ENCODE measurements around the gene RPH3AL.
A peak's percentile ranks its signal among the peaks of the same experiment; 100 is the strongest.

The RPH3AL gene, protein sequence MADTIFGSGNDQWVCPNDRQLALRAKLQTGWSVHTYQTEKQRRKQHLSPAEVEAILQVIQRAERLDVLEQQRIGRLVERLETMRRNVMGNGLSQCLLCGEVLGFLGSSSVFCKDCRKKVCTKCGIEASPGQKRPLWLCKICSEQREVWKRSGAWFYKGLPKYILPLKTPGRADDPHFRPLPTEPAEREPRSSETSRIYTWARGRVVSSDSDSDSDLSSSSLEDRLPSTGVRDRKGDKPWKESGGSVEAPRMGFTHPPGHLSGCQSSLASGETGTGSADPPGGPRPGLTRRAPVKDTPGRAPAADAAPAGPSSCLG

DNA sequence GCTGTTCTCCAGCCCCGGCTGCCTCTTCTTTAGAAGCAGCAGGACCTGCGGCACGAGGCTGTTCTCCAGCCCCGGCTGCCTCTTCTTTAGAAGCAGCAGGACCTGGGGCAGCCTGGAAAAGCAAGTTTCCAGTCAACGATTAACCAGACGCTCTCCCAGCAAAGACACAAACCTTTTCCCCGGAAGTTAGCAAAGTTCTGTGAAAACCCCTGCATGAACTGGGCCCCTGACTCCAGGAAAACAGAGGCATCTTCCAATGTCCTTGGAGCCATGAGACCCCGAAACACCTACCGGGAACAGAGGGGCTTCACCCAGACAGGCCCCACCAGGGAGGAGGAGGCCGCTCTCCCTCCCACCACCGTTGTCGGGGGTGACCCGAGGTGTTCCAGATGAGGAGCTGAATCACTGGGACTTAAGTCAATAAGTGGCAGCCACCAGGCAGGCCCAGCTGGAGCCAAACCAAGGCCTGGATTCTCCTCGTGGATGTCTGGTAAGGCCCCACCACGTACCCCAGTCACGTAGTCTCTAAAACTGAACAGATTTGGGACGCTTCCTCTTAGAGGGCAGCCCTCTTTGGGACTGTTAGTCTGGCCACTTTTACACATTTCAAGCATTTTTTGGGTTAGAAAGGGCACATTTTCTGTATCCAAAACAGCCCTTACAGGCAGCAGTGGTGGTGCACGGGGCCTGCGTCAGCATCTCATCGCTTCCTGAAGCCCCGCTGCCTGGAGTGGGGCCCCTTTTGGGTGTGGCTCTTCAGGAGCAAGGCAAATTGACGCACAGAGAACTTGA, at the start of gene RPH3AL:
TSS of gene RPH3AL (minus strand) at position 387 of the 792 bp plus-strand sequence. CDS start 25,264 bp downstream, outside the sequence.
- DNase-seq = no peak

DNA sequence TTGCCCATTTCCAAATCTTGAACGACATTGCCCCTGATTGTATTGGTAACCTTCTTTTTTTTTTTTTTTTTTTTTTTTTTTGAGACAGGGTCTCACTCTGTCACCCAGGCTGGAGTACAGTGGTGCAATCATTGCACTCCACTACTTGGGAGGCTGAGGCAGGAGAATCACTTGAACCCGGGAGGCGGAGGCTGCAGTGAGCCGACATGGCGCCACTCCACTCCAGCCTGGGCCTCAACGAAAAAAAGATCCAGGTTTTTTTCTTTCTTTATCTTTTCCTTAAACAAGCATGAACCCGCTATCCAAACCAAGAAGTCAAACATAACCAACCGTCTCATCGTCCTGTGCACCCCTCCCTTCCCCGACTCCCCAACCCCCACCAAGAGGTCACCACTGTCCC, 47.6 kb upstream of the RPH3AL start:
- DNase-seq = no peak

DNA sequence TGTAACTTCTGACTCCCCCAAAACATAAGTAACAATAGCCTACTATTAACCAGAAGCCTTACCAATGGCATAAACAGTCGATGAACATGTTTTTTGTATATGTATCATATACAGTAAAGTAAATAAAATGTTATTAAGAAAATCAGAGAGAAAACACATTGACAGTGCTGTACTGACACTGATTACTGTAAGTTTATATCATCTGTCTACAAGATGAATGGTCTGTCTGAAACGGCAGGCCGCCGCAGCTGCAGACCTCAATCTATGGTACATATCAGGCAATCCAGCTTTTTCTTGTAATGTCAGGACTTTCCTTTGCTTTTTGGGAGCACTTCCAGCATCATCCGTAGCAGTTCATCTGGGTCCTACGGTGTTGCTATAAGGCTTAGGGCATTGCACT, 44.2 kb upstream of the RPH3AL start:
- no peak for DNase-seq

DNA sequence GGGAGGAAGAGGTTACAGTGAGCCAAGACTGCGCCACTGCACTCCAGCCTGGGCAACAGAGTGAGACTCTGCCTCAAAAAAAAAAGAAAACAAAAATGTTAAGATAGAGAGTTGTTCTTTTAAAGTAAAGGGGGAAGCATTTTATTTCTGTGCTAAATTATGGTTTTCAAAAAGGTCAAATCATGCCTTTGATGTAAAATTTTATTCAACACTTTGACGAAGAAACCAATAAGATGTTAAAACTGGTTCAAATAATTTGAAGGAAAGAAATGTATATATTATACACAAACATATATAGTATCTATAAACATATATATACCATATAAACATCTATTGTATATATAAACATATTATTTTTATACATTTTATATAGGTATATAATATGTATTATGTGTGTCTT, 43.4 kb upstream of the RPH3AL start:
- no peak for DNase-seq

DNA sequence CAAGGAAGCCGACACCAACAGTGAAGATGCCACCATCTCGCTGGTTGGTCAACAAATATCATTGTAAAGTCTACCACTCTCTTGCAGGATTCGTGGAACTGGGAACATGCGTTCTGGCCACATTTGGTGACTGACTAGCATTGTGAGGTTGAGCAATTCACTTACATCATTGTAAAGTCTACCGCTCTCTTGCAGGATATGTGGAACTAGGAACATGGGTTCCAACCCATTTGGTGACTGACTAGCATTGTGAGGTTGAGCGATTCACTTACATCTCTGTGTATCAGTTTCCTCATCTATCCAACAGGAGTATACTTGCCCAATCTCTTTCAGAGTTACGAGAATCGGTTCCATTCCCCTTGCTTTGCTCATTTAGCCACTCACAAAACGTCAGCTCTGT, 42.6 kb upstream of the RPH3AL start:
- DNase-seq = no peak

DNA sequence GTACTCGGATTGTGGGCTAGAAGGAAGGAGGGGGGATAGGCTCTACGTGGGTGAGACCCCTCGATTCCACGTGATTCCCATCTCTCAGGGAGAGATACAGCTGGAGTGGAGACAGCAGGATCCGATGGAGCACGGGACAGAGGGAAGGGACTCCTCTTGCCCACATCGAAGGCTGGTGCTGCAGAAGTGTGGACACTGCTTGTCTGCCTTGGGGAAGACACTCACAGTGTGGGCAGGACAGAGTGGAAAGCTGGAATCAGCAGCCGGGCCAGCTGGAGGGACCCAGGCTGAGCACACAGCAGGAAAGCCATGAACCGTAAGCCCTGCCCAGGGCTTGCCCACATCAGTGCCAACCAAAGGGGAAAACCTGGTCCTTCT, 42.1 kb upstream of the RPH3AL start:
- no peak for DNase-seq

DNA sequence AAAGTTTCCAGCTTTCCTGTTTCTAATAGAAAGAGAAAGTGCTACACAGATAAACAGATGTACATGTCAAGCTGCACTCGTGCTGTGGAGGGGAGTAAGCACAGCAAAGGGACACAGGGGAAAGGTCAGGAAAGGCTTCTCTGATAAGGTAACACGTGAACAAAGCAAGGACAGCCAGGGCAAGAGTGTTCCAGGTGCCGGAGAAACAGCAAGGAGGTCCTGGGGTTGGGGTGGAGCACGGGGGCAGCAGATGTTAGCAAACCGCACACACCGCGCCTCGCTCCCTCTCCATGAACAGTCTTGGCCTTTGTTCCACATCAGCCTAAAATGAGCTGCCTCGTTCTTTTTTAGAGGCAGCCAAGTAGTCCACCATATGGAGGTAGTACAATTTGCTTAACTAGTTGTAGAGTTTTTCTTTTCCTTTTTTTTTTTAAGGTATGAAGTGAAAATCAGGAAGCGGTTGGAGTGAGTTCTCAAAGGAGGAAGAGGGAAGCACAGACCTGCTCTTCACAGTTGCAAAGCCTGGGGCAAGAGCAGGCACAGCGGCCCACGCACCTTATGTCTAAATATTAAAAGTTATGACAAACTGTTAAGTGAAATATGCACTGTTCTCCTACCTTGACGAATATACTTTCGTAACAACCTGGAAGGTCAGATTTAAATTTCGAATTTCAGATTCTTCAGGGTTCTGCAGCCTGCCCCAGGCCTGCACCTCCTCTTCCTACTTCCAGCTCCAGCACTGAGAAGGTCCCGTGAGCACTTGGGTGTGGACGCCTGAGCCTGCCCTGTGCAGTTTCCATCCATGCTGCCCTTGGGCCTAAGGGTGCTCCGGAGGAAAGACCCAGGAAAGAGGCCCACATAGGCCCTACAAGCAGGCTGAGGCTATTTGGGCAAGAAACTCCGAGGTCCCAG, 41.5 kb upstream of the RPH3AL start:
- DNase-seq = no peak

DNA sequence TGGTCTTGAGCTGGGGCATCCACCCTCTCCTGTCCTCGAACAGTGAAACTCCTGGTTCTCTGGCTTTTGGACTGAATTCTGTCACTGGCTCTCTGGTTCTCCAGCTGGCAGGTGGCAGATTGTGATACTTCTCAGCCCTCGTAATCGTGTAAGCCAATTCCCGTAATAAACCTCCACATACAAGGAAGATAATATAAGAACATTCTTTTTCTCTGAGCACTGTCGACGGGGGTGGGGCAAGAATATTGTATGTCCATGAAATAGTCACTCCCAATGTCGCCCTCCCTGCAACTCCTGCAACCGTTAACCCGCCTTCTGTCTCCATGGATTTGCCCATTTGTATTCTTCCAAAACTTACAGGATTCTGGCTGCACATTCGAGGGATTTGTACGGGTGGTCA, 39.2 kb upstream of the RPH3AL start:
- DNase-seq = no peak

DNA sequence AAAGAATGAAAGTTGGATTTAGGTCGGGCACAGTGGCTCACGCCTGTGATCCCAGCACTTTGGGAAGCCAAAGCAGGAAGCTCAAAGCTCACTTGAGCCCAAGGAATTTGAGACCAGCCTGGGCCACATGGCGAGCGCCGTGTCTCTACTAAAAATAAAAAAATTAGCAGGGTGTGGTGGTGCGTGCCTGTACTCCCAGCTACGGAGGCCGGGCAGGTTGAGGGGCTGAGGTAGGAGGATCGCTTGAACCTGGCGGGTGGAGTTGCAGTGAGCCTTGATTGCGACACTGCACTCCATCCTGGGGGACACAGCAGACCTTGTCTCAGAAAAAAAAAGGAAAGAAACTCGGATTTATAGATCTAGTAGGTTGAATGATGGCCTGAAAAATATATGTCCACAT, 37.4 kb upstream of the RPH3AL start:
- no peak for DNase-seq

DNA sequence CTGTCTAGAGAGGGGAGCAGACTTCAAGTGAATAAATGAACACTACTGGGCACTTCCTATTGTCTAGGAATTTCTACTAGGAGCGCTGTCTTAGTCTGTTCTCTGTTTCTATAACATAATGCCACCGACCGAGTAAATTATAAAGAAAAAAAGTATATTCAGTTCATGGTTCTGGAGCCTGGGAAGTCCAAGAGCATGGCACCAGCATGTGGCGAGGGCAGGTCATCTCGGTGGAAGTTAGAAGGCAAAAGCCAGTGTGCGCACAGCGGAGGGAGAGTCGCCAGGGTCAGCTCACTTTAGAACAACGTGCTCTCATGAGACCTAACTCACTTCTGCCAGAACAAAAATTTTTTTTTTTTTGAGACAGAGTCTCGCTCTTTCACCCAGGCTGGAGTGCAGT, 35.5 kb upstream of the RPH3AL start:
- no peak for DNase-seq

DNA sequence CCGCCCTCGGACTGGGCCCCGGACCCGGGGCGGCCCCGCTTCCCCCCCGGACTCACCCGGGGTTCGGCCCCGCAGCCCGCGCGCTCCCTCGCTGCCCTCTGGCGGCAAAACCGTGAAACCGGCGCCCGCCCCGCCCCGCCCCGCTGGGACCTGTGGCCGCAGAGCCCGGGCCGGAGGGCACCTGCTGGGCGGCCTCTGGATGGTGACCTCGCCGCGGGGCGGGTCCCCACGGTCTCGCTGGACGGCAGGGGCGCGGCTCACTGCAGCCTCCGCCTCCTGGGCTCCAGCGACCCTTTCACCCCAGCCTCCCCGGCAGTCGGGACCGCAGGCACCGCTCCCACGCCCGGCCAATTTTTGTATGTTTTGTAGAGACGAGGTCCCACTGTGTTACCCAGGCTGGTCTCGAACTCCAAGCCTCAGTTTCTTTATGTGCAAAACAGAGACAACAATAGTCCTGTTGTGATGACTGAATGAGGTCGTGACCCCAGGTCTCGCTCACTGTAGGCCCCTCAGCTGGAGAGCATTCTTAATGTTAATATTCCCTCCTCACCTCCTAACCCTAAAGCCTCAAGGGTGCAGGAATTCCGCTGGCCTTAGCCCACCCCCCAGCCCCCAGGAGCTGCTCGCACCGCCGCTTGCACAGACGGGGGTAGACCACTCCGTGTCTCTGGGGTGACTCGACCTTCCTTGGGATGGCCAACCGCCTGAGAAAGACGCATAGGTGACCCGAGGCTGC, 33.7 kb upstream of the RPH3AL start:
- DNase-seq = peak; percentile 65

DNA sequence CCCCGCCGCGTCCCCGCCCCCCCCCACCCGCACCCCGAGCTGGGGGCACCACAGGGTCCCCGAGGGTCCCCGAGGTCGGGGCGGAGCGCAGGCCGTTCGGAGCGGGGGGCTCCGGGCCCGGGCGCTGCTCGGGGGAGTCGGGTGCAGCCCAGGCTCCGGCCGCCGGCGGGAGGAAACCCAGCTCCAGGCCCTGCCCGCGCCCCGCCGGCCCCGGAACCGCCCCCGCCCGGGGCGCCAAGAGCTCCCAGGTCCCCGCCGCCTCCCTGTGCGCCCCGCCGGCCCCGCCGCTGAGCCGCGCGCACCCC, 33.2 kb upstream of the RPH3AL start:
- no peak for DNase-seq

DNA sequence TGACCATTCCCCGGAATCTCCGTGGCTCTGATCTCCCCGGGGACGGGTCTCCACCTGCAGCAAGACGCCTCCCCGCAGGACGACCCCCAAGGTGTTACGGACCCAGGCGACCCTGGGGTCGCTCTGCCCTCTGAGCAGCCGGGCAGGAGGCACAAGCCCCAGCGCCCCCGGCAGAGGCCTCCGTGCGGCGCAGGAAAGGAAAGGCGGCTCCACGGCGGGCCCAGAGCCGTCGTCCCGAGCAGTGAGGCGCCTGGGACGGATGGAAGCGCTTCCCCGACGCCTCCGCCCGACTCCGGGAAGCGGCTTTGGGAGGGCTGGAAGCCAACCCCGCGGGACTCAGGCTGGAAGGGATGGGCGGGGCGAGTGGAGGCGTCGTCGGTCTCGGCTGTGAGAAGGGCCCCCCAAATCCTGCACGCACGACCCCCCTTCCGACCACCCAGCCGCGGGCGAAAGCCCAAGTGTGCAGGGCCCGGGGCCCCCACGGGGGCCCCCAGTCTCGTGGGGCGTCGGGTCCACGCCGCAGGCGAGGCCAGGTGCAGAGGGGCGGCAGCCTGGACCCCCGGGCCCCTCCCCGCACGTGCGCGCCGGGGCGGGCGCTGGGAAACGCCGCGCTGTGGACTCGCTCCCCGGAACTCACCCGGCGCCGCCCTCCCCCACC, 32.7 kb upstream of the RPH3AL start:
- no peak for DNase-seq

DNA sequence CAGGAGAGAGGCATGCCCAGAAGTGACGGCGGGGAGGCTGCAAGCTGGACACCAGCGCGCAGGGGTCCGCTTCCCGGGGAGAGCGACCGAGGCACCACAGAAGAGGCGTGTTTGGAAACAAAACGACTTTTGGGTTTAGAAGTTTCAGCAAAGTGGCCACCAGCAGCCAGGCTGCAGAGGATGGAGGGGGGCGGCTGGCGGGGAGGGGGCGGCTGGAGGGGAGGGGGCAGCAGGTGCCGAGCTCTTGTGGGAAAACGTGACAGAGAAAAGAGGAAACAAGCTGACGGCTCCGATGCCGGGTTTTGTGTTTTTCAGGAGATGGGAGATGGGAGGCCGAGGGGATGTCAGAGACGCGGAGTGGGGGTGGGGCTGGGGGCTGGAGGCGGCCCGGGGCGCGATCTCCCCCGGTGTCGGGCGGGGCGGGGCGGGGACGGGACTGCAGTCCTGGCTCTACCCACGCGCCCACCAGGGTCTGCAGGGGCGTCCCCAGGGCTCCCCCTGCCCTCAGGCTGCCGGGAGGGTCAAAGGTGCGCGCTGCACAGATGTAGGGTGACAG, 32.1 kb upstream of the RPH3AL start:
- no peak for DNase-seq

DNA sequence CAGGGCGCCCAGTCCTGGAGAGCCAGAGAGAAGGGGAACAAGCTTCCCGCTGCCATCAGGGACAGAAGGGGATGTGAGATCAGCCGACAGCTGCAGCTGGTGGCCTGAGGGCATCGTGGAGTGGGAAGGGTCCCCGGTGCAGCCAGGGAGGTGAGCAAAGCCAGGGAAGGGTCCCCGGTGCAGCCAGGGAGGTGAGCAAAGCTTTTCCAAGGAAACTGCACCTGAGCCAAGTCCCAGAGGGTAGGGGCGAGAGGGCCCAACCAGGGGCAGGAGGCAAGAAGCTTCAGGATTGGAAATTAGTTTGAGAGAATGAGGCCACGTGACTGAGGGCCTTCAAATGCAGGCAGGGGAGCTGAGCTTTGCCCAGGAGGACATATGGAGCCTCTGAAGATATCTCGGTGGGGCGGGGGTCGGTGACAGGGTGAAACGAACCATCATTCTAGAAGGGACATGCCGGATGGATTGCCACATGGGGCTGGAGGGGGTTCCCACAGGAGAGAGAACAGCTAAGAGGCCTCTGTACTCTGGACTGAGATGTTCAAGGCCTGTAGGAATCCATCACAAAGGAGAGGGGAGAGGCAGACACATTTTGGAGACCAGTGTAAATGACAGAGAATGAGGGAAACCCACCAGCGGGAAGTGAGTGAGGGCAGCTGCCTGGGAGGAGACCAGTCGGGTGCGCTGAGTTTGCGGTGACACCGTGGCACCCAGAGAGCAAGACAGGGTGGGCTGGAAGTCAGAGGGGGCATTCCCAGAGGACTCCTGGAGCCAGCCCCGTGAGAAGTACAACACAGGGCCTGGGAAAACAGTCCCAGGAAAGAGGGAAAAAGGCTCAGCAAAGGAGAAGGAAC, 31.4 kb upstream of the RPH3AL start:
- DNase-seq = no peak

DNA sequence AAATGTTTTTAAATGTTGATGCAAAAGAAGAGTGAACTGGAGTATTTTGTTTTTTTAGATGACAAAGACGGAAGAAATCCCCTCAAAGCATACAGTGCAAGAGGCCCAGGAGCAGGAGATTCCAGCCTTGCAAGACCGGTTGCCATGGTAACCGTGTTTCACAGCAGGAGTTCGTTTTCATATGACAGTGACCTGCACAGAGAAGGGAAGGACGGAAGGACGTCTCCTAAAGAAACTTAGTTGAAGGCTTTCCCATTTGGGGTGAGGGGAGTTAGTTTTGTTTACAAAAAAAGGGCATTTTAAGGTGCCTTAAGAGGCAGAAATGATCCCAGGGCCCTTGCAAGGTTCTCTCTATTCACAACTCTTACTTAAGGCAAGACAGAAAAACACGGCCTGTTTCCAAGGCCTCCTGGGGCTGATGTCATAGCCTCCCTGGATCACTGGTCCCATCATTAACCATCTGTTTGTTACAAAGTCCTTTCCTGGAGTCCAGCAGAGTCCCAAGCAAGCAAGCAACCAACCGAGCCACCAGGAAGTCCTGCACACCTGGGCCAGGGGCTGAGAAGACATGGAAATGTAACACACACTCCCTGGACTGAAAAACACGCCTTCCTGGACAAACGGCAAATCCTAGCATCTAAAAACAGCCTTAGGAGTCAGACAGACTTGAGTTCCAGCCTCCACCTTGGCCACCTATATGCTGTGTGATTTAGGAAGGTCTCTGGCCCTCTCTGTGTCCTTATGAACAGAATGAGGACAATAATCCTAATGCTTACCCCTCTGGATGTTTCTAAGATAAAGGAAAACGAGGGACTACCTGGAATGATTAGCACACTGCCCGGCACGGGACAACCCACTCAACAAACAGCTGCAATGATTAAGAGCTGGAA, 30.3 kb upstream of the RPH3AL start:
- no peak for DNase-seq

DNA sequence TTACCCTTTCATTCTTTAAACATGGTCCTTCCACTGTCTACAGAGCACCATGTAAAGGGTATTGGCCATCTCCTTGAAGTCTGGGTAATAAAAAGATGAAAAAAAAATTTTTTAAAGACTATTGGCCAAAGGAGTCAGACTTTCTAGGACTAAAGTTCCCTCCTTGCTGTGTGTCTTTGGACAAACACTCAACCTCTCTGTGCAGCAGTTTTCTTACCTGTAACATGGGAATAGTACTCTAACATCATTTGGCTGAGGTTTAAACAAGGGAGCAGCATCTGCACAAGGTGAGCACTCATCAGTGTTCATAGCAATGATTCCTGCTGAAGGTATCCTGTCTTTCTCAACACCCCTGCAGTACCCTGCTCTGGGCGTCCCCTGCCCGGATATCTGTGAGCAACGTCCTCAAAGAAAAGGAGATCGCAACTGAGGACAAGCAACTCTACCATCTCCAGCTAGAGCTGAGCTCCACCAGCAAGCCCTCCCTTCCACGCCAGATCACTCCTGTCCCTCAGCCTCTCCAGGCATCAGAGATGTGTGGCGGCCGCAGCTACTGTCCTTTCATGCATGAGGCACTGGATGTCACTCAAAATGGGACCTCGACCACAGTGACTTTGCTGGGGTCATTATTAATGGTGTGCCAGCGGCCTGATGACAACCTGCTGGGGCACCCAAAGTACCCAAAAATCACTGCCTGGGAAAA, 29.5 kb upstream of the RPH3AL start:
- no peak for DNase-seq

DNA sequence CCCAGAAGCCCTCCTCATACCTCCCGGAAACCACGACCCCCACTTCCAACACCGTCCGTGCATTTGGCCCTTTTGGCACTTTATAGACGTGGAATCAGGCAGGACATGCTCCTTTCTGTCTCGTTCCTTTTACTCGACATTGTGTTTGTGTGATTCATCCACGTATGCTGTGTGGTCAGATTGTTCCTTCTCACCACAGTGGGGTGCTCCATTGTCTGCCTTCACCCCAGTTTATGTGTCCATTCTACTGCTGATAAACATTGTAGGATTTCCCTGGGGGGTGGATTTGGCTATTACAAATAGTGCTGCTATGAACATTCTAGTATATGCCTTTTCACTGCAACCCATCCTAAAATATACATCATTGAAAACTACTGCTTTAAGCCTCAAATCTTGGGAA, 28.9 kb upstream of the RPH3AL start:
- no peak for DNase-seq
